HG03460 (cell line): ENCODE measurements around the gene LARGE1.
"Not testable (repeated sequence)": the region's sequence is repeated elsewhere in the genome, so short reads cannot be mapped to it uniquely, and the experiment has no call there.

Source experiments
- ATAC-seq: cut with Tn5 transposase; IDR thresholded peaks from one replicate; pipeline ENCODE4 v1.9.1; 2021; ENCODE audit not compliant: unreplicated experiment

The LARGE1 gene

DNA sequence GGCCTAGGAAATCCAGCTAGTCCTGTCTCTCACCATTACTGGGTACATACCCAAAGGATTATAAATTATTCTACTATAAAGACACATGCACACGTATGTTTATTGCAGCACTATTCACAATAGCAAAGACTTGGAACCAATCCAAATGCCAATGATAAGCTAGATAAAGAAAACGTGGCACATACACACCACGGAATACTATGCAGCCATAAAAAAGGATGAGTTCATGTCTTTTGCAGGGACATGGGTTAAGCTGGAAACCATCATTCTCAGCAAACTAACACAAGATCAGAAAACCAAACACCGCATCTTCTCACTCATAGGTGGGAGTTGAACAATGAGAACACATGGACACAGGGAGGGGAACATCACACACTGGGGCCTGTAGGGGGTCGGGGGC lies 61.6 kb downstream of the LARGE1 start:
- ATAC-seq = not testable (repeated sequence)

DNA sequence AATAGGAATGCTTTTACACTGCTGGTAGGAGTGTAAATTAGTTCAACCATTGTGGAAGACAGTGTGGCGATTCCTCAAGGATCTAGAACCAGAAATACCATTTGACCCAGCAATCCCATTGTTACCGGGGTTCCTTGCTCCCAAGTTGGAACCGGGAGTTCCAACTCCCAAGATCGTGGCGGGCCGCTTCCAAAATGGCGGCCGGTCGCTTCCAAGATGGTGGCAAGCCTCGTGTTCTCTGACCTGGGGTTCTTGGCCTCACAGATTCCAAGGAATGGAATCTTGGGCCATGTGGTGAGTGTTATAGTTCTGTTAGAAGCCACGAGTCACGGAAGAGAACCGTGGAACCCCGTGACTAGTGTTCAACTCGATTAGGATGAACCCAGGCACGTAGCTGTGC lies 62.5 kb downstream of the LARGE1 start:
- not testable (repeated sequence) for ATAC-seq

DNA sequence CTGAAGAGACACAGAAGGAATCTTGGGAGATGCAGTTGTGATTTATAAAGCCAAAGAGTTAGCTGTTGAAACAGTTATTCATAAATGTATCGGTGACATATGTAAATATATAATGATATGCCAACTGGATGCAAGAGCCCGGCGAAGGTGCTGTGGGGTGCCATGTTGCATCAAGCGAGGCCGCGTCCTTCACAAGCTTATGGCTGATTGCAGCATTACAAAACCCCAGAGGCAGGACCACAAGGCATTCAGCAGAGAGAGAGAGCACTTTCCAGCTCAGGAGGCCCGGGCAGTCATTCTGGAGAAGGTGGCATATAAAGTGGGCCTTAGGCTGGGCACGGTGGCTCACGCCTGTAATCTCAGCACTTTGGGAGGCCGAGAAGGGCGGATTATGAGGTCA lies 65.6 kb downstream of the LARGE1 start:
- no peak for ATAC-seq

DNA sequence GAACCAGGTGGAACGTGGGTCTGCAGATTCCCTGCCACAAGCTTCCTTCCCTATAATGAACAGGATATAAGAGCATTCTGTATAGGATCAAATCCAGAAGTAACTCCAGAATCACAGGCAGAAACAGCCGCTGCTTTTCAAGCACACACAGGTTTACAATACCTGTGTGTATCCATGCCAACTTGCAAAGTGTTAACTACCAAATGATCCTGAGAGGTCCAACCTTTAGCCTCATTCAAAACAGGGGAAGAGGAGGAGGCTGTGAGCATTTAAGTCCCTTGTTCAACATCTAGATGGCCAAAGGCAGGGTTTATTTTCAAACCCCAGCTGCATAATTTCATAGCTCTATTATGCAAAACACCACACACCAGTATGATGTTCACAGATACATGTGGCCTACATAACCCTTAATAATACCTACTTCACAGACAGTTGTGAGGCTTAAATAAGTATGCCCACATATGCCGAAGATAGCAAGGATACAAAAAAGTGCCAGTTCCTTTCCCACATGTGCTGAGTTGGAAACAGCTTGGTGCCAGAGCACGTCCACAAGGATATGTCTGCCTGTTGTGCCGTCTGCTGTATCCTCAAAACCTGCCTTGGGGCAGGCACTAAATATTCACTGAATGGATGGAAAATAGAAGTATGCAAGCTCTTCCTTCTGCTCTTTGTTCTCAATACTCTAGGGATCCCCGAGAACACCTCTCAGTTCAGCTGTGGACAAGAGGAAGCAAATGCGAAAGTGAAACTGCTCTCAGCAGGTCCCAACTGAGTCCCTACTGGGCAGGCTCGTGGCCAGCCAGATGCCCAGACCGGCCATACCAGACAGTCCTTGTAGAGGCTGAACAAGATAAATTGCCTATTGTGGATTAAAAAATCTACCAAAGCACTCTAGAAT lies 66.8 kb downstream of the LARGE1 start:
- ATAC-seq = no peak

DNA sequence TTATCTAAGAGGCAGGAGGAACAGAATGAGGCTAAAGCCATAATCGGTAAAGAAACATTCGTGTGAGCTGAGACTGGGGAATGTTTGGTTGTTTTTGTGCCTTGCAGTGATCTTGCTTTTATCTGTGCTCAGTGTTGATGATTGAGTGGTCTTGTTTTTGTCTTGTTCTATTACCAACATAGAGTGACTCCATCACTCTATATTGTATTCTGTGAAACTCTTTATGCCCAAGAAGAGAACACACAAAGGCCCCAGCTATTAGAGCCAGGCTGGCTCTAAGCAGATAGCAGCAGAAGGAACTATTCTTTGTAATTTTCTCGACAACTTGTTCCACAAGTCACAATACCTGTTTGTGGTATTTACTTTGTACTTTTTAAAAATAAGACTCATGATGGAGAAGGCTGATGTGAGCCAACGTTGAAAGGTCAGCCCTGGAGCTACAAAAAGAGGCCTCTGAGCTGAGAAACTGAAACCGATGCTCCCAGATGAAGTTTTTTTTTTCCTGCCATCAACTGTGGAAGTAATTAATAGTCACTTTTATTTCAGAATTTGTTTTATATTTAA lies 68.4 kb downstream of the LARGE1 start:
- ATAC-seq = no peak

DNA sequence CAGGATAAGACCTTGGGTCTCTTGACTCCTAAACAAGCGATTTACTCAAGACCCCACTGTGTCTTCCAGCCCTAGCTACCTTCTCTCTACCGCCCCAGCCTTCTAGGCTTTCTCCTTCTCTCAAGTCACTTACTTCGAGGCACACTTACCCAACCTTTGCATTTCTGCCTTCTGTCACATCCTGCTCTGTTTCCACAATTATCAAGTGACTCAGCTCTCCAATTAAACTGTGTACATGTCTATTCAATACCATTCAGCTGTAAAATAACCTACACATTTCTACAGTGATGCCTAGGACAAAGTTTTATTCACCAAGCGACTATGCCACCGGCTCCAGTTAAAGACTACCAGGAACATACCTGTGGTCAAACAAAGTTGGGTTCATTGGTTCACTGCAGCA lies 69.0 kb downstream of the LARGE1 start:
- ATAC-seq = no peak

DNA sequence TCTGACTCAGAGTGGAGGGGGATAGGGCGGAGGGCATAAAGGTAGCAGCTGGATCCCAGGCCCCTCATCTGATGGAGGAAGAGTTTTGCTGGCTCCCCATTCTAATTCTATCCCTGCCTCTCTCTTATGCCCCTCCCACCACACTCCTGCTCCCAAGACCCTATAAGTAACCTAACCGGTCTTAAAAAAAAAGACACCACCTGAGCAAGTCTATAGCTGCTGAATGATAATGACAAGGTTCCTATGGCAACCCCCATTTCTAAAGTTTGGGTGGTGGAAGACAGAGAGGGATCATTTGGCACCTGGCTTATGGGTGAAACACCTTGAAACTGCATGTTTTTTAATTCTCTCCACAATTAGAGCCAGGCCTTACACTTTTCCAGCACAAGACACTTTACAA lies 69.6 kb downstream of the LARGE1 start:
- ATAC-seq = no peak

DNA sequence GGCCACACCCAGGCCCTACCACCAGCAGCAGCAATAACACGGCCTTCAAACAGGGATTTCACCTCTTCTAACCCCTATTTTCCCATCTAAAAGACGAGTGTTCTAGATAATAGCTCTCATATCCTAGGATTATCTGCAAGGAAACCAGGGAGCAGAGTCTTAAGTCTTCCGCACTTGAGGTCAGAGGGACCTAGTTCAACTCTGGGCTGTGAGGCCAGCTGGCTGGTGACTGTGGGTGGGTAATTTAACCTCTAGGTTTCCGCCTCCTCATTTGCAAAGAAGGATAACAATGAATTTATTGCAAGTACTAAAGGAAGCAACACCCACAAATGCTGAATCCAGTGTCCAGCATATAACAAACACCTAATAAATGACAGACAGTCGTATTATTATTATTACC lies 70.1 kb downstream of the LARGE1 start:
- no peak for ATAC-seq

DNA sequence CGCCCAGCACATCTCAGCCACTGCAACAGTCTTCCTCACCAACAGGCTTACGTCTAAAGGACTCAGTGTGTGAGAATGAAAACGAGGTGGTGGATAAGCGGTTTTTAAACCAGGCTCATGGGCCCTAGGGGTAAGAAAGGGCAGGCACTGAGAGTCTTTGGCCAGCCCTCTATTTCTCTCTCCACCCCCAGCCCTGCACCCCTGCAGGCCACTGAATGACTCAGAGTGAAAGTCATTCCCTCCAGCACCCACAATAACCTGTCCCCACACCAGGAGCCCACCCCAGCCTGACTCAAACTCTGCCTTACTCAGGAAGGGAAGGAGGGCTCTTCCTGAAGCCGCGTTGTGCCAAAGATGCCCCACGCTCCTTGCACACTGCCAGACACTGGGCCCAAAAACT lies 72.0 kb downstream of the LARGE1 start:
- no peak for ATAC-seq

DNA sequence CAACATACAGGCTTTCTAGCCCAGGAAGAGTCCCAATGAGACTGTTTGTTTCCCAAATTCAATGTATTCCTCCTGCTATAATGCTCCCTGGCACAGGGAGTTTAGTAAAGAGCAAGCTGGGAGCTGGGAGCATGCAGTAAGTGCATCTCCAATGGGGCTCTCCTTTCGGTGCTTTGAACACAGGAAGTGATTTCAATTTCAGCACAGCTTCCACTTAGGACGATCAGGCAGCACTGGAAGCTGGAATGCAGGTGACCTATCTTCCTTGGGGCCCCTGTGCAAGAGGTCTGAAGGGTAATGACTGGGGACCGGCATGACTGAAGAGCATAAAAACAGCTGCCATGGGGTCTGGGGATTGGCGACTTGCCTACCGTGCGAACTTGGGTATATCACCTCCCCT lies 76.0 kb downstream of the LARGE1 start:
- no peak for ATAC-seq

DNA sequence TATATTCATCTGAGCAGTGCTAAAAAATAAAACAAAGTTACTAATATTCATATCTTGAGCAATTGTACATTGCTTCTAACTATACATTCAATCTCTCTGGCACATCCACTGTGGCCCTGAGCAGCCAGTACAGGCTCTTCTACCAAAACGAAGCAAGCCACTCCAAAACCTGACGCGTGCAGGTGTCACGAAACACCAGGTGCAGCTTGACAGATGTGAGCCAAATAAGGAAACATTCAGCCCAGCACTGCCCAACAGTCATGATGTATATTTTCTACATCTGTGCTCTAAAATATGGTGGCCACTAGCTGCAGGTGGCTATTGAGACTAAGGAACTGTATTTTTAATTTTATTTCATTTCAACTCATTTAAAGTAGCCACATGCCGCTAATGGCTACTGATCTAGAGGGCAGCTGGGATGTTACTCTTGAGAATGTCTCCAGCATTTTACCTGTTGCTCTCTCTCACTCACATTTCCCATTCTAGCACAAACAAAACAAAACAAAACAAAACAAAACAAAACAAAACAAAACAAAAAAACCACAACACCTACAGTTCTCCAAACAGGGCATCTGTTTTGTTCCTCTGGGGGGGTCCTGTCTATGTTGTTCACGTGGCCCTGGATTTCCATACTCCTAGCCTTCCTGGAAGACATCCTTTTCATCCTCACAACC lies 77.7 kb downstream of the LARGE1 start:
- ATAC-seq = no peak

DNA sequence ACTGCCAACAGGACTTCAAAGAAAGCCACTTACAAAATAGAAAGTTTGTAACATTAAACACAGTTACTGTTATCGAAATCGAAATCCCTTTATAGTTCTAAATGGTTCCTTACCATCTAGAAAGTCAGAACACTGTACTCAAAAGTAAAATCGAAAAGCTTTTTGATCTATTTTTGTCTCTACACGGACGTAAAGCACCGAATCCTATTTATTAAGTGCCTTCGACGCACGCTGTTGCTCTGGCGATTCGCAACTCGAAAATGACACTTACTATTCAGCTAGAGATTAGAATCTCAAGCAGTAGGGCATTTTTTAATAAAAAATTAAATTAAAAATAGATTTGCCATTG lies 78.3 kb downstream of the LARGE1 start:
- no peak for ATAC-seq

DNA sequence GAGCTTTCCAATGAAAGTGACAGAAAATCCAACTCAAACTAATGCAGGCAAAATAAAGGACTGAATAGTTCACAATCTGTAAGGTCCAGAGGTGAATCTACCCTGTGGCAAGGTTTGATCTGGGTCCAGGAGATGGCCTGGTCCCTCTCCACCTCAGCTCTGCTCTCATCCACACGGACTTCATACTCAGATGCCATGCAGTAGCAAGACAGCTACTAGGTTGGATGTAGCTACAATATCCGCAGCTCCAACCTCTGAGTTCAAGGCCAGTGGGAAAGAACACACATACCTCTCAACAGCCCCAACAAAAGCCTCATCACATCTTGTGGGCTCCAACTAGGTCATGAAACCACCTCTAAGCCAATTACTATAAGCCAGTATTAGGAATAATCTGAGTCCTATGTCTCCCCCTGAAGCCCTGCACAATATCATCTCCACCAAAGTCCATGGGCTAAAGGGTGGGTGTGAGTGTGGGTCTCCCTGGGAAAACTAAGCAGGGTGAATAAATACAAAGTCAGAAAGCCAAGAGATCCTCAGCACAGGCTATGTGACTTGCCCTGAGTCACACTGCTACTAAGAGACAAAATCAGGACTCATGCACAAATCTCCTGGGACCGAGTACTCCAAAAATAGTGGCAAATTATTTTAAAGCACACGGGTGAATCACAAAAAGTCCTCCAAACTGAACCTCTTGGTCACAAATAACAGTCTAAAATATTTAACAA lies 78.8 kb downstream of the LARGE1 start:
- ATAC-seq = no peak

DNA sequence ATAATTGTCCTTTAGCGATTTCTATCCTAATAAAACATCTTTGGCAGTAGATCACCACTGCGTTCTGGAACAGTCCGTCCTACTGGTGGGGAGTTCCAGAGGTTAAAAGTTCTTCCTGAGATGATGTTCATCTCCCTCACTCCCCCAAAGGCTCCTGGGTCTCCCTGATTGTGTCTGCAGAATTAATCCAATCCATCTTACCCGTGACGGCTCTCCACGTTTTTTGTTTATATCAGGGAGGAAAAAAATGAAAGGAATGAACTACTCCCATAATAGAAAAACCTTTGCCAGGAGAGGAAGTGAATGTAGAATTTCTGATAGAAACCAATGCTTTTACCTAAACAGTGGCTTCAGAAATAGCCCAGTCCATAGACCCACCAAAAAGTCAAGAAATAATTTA lies 81.6 kb downstream of the LARGE1 start:
- no peak for ATAC-seq

DNA sequence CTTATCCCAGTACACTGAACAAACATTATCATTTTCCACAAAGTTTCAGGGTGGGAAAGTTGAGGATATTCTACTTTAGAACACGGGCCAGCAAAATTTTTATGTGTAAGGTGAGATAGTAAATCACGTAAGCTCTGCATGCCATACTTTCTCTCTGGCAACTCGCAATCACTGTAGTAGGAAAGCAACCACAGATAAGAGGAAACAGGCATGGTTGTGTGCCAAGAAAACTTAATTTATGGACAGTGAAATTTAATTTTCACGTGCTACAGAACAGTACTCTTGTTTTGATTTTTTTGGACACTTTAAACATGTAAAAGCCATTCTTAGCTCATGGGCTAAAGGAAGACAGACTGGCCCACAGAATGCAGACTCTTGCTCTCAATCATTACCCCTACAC lies 82.5 kb downstream of the LARGE1 start:
- no peak for ATAC-seq

DNA sequence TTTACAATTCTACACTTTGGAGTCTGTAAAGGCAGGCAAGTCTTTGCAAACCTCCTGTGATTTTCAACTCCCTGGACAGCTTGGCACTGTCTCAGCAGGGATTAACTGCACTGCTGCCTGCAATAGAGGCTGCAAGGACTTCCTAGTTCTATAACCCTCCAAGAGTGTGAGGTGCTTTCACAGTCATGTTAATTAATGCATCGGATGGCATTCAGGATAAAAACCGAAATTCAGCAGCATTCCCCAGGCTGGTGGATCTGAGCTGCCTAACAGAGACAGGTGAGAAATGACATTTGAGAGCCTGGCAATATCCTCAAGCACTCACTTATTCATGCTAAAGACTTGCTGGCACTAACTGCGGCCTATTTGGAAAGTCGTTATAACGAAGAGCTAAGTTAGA lies 85.0 kb downstream of the LARGE1 start:
- ATAC-seq = no peak

DNA sequence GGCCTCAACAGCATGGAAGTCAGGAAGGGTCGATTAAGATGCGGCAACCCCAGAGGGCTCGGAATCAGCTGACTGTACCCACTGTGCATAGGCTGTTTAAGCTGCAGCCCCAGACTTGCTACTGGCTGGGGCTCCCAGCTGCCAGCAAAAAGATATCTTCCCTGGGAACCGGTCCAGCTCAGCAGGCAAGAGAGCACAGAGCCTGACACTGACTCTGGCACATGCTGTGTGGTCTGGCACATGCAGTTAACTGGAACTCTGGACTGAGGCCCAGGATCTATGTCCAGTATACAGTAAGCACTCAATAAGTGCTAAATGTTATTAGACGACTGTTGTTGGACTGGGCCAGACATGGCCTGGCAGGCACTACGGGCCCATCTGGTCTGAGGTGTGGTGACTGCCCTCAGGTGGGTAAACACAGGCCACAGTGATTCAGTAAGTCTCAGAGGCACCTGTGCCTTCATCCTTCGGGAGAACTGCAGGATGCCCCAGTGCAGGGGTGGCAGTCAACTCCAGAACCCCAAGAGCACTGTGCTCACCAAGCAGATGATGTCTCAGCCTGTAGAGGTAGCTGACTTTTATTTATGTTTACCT lies 87.6 kb downstream of the LARGE1 start:
- ATAC-seq = no peak

DNA sequence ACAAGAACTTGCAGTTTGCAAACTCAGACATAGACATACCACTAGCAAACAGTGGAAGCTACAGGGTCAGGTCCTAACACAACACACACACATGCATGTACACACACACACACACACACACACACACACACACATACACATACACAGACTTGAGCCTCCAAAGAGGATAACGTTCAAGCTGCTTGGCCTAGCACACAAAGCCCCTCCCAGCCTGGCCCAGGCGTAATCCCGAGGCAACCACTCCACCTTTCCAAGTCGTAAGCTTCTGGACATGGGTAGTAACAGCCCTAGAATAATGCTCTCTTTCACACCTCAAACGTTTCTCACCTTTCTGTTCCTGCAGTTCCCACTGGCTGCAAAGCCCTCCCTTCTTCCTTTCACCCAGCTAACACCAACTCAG lies 88.6 kb downstream of the LARGE1 start:
- ATAC-seq = no peak

DNA sequence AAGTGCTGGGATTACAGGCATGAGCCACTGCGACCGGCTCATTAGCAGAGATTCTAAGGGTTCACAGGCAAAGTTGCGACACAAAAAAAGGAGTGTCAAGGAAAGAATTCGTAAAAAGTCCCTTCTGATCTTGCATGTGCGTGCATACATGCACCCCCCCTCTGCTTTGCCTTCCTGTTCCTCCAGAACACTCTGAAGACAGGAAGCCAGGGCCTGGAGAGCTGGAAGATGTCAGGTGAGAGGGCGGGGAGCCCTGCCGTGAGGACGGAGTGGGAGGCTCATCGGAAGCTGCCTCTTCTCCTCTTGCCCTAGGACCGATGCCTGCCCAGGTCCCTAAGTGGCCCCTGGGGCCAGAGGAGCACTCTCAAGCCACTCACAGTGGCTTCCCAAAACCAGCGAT lies 89.1 kb downstream of the LARGE1 start:
- ATAC-seq = no peak

DNA sequence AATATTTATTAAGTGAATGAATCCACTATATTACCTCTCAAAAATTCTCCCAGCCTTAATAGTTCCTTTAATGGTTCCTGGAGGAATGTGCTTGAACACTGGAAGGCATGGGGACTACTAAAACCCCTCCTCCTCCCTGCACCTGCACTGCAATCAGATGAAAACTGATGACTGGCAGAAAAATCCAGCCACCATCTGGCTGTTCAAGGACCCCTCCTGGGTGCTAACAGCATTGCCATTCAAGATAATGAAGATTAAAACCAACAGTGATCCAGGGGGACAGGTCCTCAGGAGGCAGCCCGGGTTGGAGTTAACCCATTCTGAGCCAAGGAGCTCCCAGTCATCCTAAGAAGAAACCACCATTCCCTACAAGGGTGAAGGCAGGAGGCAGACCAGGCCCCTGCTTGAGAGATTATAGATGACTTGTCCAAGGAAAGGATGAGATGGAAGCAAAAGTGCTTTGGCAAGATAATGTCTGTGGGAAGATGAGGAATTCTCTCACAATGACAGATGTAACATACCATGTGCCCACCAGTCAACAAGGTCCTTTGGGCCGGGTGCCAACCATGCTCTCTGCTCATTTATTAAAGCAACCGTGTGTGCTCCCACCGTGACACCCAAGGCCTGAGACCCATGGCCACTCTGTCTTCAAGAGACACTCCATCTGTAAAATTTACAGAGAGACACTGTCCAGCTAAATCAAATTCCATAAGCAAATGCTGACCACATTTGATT lies 90.6 kb downstream of the LARGE1 start:
- ATAC-seq = no peak

DNA sequence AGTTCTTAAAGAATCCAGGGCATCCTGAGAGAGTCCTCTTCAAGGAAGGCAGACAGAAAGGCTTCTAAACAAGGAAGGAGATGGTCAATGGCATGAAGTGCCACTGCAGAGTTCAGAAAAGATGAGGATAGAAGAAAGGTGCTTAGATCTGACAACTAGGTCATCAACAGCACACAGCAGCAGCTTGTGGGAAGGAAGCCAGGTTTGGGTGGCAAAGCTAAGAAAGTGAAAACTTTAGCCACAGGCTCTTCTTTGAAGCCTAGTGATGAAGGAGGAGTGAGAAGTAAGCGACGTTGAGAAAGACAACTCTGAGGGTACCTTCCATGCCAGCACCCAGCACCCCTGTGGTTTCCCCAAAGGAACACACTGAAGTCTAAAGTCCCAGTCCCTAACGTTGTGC lies 92.0 kb downstream of the LARGE1 start:
- no peak for ATAC-seq
